HG03097 (cell line): Measurements from ENCODE around the gene DNMT1.

Experiments used
- ATAC-seq: cut with Tn5 transposase; IDR thresholded peaks from one replicate; pipeline ENCODE4 v1.9.1; 2021; ENCODE audit not compliant: unreplicated experiment, low FRiP score

DNMT1 gene

DNA sequence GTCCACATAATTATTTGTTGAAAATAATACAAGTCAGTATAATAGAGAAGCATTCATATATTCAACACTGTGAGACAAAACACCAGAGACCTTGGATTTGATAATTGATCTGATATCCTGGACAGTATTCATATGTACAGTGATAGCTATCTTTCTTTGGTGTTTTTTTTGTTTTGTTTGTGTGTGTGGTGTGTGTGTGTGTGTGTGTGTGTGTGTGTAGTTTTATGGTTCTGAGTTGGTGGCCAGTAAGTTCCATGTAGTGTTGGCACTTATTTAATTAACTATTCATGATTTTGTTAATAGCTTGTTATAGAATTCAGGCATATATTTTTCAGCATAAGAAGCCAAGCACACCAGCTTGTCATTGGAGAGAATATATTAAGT lies 90.6 kb downstream of the DNMT1 start:
- no peak for ATAC-seq

DNA sequence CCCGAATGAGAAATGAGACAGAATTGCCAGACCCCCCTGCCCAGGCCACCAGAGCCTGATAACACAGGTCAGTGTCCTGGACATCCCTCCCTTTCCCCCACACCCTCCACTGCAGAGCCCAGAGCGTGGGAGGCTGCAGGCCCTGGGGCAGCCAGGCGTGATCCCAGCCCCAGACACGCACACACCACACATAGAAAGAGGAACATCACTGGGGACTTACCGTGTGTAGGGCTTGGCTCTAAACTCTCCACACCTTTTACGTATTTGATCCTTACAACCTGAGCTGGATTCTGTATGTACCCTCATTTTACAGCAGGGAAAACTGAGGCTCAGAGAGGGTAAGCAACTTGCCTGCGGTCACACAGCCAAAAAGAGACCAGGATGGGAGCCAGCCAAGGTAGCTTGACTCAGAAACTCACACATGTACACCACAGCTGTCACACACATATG lies 91.9 kb downstream of the DNMT1 start:
- ATAC-seq: no peak

DNA sequence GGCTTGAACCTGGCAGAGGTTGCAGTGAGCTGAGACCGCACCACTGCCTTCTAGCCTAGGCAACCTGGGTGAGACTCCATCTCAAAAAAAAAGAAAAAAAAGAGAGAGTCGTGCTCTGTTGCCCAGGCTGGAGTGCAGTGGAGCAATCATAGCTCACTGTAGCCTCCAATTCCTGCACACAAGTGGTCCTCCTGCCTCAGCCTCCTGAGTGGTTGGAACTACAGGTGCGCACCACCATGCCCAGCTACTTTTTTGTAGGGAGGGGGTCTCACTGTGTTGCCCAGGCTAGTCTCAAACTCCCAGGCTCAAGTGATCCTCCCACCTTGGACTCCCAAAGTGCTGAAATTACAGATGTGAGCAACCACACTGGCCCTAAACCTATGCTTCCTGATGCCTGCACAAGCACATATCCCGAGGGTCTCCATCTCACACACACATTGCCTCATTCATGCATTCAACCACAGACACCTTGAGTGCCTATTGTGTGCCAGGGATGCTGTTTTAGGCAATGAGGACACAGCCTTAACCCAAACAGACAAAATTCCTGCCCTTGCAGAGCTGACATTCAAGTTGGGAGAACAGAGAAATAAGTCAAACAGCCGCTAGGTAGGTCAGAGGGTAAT lies 94.5 kb downstream of the DNMT1 start:
- ATAC-seq: no peak

DNA sequence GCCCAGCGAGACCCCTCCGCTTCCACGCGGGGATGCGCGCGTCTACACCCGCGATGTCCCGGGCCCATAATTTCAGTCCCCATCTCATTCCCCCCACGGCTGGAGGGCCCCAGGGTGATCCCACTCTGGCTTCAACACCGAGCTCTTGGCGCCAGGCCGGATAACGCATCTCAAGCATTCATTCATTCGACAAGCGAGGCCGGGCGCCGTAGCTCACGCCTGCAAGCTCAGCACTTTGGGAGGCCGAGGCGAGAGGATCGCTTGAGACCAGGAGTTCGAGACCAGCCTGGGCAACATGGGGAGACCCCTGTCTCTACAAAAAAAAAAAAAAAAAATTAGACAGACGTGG lies 98.2 kb downstream of the DNMT1 start:
- ATAC-seq: no peak

DNA sequence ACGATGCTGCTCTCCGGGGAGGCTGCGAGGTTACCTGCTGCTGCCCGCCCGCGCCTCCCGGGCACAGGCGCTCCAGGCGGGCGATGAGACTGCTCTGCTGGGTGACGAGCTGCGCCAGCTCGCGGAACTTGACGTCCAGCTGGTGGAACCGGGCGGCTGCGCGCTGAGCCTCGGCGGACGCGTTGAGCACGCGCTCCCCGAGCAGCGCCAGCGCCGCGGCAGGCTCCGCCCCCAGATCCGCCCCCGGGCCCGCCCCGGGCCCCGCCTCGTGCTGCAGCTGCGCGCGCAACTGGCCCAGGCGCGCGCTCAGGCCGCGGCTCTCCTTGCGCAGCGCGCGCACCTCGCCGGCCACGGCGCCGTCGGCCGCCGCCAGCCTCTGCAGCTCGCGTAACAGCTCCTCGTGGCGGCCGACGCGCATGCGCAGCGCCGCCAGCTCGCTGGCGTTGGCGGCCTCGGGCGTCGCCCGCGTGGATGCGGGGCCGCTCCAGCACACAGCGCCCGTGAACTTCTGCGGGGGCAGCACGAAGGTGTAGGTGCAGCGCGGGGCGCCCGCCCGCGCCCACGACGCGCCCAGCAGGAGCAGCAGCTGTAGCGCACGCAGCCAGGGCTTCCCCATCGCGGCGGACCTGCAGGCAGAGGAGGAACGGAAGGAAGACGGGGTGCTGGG lies 98.7 kb downstream of the DNMT1 start:
- ATAC-seq: peak; percentile 73

DNA sequence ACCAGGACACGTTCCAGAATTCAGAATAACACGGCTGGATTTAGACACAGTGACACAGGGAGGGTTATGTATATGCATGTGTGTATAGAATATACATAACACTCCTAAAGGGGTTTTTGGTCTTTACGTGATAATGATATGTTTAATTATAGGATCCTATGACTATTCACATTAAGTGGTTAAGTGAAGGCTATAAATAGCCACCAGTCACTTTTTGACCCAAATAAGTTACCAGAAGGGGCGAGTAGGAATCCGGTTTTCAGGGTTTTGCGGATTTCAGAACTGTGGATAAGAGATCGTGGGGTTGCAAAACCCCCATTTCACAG lies 99.2 kb downstream of the DNMT1 start:
- no peak for ATAC-seq

DNA sequence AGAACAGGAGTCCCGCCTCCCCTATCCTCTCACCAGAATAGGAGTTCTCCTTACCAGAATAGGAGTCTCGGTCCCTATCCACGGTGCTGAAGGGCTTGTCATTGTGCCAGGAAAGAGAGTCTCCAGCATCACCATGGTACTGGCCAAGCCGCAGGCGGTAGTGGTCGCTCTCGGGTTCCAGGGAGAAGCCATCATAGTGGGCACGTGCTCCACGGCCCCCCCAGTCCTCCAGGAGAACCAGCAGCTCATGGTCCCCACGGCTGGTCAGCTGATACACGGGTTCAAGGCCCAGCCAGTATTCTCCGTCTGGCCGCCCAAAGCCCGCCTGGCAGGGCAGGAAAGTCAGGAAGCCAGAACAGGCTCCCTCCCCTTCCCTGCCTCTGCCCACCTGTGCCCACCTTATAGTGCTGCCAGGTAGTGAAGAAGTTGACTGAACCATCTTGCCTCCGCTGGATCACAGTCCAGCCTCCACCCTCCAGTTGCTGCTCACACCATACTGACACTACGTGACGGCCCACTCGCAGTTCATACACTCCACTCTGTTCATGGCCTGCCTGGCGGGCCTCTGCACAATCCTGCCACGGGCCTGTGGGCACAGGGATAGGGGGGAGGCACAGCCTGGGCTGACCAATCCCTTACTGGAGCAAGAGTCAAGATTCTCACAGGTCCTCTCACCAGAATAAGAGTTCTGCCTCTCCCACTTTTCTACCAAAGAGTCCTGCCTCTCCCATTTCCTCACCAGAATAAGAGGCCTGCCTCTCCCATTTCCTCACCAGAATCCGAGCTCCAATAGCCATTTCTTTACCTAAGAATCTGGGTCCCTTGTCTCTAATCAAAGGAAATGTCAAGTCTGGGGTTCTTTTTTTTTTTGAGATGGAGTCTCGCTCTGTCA lies 101.2 kb downstream of the DNMT1 start:
- ATAC-seq: no peak

DNA sequence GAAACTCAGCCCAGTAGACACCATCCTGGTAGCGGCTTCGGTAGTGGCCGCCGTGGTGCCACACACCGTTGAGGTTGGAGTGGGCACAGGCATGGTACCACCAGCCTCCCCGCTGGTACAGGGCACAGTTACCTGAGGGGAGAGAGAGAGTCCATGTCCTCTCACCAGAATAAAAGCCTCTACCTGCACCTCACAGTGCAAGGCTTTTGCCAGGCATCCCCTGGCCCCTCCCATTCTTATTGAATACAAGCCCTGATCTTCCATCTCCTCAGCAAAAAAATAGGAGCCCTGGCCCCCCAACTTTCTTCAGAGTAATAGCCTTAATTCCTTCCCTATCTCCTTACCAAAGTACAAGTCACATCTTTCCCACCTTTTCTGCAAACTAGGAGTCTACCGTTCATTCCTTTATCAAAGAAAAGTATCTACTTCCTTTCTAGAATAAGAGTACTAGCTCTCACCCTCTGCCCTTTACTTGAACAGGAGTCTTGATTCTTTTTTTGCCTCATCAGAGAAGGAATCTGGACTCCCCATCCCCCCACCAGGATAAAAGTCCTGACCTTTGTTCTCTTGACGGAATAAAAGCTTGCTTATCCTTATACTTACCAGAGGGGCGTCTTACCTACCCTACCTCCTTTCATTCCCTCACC lies 102.0 kb downstream of the DNMT1 start:
- no peak for ATAC-seq

DNA sequence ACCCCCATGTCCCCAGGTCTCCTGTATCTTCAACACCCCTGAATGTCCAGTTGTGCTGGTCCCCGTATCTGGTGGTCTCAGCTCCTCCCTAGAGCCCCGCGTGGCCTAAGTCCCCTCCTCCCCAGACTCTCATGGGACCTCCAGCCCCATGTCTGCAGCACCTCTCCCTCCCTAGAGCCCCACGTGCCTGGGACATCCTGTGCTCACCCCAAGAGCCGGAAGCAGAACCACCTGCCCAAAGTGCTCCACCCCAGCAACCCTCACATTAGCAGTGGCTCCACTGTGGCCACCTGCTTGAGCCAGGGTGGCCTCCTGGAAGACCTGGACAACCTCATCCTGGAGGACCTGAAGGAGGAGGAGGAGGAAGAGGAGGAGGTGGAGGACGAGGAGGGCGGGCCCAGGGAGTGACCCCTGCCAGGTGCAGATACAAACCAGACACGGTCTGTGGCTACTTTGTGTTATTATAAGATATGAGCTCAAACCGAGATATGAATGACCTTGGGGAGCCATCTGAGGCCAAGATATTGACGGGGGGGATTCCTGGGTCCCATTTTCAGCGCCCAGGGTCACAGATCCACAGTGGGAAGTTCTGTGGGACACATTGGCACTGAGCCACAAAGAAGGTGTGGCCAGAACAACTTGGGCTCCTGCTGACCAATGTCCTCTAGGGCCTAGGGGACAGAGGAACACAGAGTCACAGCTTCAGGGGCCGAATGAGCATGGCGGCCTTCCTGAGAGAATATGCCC lies 102.7 kb downstream of the DNMT1 start:
- ATAC-seq: no peak

DNA sequence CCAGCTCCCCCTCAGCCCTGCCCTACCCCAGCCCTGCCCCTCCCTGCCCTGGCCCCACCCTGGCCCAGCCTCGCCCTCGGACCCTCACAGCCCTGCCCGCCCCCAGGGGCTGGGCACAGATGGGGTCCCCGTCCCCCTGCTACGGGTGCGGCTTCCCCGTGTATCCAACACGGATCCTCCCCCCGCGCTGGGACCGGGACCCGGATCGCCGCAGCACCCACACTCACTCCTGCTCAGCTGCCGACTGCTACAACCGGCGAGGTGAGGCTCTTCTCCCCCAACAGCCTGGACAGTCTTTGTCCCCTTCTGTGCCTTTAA lies 103.4 kb downstream of the DNMT1 start:
- ATAC-seq: no peak

DNA sequence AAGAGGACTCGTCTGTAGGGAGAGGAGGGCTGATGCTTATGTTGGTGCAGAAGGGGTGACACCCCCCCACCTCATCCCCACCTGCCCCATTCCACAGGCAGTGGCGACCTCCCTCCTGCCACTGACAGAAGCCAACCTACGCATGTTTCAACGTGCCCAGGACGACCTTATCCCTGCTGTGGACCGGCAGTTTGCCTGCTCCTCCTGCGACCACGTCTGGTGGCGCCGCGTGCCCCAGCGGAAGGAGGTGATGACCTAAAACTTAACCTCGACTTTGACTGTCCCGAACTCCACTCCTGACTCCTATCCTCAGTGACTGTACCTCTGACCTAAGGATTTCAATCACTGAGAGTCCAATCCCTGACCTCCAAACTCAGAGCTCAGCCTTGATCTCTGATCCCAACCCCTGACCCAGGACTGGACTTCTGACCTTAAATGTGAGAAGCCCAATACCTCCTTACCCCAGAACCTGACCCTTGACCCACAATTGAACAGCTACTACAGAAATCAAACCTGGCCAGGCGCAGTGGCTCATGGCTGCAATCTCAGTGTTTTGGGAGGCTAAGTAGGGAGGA lies 104.9 kb downstream of the DNMT1 start:
- ATAC-seq: no peak

DNA sequence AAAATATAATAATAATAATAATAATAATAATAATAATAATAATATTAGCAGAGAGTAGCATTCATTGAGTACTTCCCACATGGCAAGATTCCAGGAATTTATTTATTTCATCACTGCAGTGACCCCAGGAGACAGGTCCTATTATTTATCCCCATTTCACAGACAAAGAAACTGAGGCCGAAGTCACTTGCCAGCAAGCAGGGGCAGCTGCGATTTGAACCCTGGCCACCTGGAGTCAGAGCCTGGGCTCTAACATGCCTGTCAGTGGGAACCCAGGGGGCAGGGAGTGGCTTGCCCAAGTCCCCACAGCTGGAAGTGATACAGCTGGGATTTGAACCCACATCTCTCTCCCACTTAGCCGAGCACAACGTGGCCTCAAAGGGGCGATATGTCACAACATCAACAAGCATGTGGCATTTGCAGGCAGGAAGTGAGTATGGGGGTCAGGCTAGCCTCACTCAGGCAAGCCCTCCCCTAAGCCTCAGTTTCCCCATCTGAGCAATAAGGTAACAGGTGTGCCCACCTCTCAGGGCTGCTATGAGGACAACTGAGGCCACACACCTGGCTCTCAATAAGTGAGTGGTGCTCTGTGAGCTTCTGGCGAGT lies 105.7 kb downstream of the DNMT1 start:
- ATAC-seq: no peak

DNA sequence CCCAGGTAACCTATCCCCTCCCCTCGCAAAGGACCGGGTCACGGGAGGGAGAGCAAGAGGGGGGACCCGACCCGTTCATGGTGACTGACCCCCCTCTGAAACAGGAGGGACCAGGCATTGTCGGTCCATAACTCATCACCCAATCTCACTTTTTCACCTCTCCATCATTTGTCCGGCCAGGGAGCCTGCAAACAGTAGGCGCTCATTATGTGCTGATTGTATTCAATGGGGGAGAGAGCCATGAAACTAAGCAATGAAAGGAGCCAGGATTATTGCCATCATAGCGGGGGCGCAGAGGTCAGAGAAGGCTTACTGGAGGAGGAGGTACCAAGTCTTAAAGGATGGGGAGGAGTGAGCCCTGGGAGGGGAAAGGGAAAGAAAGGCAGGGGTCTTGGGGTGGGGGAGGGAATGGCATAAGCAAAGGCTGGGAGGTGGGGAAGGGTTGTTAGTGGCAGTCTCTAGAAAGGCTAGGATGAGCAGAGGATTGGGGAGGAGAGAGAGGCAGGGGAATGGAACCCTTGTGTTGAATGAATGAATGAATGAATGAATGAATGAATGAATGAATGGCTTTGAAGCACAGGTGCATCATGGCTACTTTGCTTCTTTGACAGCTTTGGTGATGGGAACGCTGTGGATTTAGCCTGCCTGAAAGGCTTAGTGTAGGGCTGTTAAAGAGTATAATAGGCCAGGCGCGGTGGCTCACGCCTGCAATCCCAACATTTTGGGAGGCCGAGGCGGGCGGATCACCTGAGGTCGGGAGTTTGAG lies 107.3 kb downstream of the DNMT1 start:
- no peak for ATAC-seq

DNA sequence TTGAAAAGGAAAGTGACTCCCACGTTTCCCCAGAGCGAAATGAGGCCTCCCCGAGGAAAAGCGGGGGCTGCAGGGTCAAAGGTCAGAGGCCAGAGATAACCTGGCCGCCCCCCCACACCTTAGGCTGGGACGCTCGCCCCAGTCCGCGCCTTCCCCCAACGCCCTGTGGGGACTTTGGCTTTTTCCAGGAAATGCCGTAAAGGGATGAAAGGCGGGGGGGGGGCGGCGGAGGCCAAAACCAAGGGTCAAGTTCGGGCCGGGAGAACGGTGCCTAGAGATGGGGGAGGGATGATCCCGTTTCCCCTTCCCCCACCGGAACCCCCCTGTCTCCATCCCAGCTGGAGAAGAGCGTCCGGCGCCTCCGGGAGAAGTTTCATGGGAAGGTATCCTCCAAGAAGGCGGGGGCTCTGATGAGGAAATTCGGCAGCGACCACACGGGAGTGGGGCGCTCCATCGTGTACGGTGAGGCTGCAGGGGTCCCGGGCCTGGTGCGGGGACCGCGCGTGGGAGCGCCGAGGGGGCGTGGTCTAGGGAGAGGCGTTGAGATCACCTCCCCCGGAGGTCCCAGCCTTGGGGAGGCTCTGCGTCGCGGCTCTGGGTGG lies 108.1 kb downstream of the DNMT1 start:
- no peak for ATAC-seq

DNA sequence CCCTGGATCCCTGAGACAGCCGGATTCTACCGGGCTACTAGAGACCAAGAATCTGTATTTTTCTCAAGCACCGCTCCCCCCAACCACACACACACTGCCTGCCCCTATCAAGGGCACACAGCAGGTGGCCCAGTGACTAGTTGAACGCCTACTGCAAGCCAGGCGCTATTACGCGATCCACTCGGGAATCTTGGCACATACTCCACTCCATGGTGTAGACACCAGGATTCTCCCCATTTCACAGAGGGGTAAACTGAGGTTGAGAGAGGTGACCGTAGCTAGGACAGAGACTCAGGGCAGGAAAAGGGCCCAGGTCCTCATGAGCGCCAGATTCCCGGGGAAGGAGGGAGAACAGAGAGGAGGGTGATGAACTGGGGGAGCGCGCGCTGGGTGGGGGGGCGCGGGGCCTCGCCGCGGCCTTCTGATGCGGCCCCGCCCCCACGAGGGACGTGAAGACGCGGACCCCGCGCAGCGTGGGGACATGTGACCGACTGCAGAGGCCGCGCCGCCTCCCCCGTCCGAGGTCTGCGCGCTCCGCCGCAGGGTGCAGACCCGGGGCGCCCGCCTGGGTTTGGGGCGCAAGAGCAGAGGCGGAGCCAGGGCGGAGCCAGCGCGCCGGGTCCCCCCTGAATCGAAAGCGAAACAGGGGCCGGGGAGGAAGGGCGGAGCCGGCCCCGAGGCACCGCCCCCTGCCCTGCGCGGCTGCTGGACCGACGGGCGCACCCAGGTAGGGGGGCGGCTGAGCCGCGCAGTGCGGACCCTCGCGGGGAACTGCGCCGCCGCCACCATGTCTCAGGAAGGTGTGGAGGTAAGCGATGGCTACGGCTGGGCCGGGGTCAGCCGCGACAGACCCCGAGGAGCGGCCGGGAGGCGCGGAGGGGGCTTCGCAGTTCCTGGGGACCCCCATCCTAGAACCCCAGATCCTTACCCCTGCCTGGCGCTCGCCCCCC lies 108.8 kb downstream of the DNMT1 start, which contains the start of gene SHFL:
TSS of gene SHFL (plus strand) at position 677 of the 950 bp plus-strand sequence. CDS start at position 788, 111 bp downstream.
- ATAC-seq: peak; percentile 75

DNA sequence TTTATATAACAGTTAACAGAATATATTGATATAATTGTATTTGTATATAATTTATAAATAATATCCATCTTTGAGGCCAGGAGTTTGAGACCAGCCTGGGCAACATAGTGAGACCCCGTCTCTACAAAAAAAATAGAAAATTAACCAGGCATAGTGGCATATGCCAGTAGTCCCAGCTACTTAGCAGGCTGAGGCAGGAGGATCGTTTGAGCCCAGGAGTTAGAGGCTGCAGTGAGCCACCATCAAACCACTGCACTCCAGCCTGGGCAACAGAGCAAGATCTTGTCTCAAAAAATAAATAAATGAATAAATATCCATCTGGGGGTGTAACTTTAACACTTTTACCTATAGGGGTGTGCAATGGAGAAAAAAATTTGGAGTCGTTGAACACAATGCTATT lies 110.0 kb downstream of the DNMT1 start:
- no peak for ATAC-seq

DNA sequence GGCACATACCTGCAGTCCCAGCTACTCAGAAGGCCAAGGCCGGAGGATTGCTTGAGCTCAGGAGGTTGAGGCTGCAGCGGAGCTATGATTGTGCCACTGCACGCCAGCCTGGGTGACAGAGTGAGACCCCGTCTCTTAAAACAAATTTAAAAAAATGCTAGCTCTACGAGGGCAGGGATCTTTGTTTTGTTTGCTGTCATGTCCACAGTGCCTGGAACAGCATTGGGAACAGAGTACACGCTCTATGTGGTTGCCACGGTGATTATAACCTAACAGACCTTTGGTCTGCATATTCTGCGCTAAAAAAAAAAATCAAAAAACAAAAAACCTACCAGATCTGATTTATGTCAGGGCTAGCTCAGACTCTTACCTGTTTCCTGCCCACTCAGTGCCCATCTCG lies 110.8 kb downstream of the DNMT1 start:
- no peak for ATAC-seq
